Kidney tubule cell (primary cell): Measurements from ENCODE around the gene EFHC1.
A peak's percentile ranks its signal among the peaks of the same experiment; 100 is the strongest.
"Not testable (repeated sequence)": the region's sequence is repeated elsewhere in the genome, so short reads cannot be mapped to it uniquely, and the experiment has no call there.

Experiments
- DNase-seq: peaks from one replicate; pipeline ENCODE4 v3.0.0-alpha.2; 2018; ENCODE audit warnings: low spot score

EFHC1 gene

GRCh38 chr6:52399511-52400312 is 20.4 kb upstream of the EFHC1 start:
- peak; percentile 70 for DNase-seq

GRCh38 chr6:52400313-52401041 is 19.7 kb upstream of the EFHC1 start:
- DNase-seq = no peak

DNA sequence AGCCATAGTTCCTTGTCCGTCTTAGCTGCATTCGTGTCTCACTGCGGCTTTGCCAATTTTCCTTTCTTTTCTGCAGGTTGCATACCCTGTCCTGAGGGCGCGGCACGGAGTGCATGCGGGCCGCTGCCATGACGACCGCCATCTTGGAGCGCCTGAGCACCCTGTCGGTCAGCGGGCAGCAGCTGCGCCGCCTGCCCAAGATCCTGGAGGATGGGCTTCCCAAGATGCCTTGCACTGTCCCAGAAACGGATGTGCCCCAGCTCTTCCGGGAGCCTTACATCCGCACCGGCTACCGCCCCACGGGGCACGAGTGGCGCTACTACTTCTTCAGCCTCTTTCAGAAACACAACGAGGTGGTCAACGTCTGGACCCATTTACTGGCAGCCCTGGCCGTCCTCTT is 17.1 kb upstream of the EFHC1 start:
- DNase-seq = no peak

GRCh38 chr6:52403627-52404026 is 16.5 kb upstream of the EFHC1 start:
- DNase-seq = peak; percentile 17

- DNase-seq = no peak
Measured at GRCh38 chr6:52405243-52405642, 14.9 kb upstream of the EFHC1 start.

GRCh38 chr6:52407467-52407866 is 12.7 kb upstream of the EFHC1 start:
- DNase-seq = peak; percentile 63

DNA sequence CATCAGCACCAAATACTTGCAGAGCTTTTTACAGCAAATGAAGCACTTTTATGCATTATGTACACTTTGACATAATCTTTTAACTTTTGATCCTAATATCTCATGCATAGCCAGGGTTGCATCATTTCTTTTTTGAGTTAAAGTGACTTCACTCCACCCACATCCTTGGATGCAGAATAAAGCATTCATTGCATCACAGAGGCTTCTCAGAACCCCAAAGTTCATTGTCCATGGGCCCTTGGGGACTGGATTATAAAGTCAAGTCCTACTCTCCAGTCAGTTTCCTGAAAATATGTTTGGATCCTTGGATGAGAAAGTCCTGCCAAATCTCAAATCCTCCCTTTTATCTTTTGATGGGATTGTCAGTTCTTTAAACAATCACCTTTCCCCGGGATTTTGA is 10.6 kb upstream of the EFHC1 start:
- DNase-seq = no peak

DNA sequence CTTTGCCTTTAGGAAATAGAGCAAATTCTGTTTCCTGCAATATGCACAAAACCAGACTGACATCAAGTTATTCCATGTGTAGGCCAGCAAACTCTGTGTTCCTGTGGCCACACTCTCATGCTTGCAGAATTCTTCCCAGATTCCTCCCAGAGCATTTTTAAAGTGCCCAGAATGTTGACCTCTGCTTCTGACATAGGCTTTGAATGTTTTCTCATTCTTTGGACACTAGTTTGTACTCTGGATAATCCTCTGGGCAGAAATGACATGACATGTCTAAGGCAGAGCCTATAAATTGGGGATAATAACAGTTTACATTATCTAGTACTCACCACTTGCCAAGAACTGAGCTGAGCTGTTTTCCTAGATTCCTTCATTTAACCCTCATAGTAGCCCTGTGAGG is 9.2 kb upstream of the EFHC1 start:
- DNase-seq = no peak

GRCh38 chr6:52411911-52412310 is 8.2 kb upstream of the EFHC1 start:
- no peak for DNase-seq

DNA sequence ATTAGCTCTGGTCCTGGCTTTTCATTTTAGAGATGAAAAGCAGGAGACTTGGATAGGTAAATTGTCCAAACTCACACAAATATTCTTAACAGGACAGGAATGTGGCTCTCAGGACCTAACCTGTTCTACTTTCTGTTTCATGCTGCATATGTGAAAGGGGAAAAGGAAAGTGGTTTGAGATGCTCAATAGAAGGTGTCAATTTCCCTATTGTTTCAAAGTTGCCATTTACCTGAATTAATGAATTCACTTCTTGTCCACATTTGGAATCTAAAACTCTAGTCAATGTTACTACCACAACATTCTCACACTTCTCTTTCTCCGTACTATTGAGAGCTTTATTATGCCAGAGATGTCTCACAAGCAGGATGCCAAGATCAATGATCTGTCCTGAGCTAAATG is 4.8 kb upstream of the EFHC1 start:
- DNase-seq = no peak

GRCh38 chr6:52415917-52416628 is 4.1 kb upstream of the EFHC1 start:
- peak; percentile 25 for DNase-seq

DNA sequence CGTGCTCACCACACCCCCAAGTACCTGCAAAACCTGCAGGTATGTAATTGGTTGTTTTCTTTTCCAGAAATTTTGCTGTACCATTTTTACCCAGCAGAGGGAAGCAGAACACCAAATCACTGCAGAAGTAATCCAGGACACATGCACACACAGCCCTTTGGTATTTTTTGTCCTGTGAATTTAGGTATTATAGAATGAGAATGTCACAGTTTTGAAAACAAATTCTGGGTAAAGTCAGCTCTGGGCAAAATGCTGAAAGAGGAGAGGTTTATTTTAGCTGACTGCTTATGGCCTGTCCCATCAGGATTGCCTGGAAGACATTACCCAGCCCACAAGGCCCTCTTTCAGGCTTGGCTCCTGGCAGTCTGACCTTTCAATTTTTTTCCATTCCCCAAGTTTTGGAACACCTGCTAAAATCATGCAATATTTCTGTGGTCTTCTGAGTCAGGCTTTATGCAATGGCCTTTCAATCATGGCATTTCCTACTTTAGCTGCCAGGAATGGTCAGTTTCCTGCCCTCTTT is 3.5 kb upstream of the EFHC1 start:
- peak; percentile 77 for DNase-seq

GRCh38 chr6:52417675-52418111 is 2.4 kb upstream of the EFHC1 start:
- DNase-seq = peak; percentile 17

DNA sequence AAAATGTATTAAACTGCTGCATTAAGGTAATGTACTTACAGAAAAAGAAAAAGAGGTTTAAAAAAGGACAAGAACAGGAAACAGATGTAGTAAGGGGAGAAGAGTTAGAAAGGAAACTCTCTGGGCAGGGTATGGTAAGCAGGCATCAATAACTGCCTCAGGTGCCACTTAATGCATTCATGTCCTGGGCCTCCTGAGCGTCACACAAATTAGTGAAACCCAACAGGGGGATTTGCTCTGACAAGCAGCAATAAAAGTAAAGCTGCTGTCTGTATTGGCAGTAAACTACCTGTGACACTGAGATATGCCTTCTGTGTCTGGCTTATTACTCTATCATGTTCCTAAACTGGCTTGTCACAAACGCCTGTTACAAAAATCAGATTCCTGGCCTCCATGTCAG is 1.5 kb upstream of the EFHC1 start:
- DNase-seq = no peak

- DNase-seq = peak; percentile 74
Measured at GRCh38 chr6:52420668-52421358, 671 bp downstream of the EFHC1 start.

DNA sequence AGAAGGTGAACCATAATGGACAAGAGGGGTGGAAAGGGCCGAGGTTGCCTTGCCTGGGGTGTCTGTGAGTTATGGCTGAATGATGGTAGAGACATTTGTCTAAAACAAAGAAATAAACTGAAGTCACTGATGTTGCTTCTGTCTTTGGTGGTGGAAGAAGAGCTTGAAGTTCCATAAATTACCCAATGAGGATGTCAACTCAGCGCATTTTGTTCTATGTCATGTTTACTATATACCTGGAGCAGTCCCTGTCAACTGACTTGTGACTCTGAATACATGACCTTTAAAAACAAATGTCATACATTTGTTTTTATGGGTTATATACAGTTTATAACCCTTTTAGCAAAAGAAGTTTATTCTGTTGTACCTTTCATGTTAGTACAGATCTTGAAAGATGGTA is 2.0 kb downstream of the EFHC1 start:
- DNase-seq = no peak

GRCh38 chr6:52423448-52423847 is 3.3 kb downstream of the EFHC1 start:
- no peak for DNase-seq

DNA sequence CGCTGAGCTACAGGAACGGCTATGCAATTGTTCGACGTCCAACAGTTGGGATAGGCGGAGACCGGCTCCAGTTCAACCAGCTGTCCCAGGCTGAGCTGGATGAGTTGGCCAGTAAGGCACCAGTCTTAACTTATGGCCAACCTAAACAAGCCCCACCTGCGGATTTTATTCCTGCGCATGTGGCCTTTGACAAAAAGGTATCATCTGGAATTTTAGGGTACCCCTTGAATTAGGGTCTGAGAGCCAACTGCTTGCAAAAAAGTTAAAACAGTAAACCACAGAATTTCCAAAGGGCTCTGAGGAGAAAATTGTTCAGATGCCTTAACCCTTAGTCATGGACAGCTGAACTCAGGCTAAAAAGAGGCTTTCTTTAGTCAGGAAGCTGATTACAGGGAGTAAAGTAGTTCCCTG is 3.8 kb downstream of the EFHC1 start:
- DNase-seq = peak; percentile 82

GRCh38 chr6:52424513-52424912 is 4.4 kb downstream of the EFHC1 start:
- DNase-seq = no peak

DNA sequence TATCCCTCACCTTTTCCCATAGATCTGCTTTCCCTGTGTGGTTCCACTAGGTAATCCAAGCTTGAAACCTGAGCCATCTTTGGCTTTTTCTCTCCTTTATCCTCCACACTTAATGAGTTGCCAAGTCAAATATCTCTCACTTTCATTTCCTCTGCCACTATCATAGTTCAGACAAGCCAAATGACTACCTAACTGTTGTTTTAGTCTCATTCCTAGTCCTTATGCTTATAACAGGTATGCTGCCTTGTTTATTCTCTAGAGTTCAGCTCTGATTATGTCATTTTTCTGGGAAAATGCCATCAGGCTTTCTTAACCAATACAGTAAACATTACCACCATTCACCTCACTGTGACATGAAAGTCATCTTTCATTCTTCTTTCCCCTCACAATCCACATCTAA is 6.5 kb downstream of the EFHC1 start:
- DNase-seq = peak; percentile 18

- DNase-seq = not testable (repeated sequence)
Measured at GRCh38 chr6:52433294-52433693, 13.2 kb downstream of the EFHC1 start.

DNA sequence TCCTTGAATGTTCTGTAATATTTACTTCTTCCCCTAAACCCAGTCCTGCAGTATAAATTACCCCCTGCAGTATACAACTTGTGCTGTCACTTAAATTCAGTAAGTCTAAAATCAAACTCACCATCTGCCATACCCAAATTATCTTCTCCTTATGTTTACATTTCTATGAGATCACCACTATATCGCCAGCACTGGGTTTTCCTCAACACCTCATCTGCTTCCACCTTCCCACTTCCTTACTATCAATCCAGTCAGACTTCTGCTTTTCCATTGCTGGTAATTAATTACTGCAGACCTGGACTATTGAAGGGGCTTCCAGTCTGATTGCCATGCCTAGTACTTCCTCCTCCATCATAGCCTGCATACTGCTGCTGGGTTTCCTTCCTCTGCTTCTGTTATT is 15.2 kb downstream of the EFHC1 start:
- DNase-seq = no peak
